RWPE1 (cell line): ENCODE results near the gene USE1.

Experiments
- CTCF ChIA-PET: fragments of 350-600 bp; sonication (Branson Sonifier 250); formaldehyde crosslinking; extraction: SDS; loops from one replicate; lab custom pipeline; 2021; lab: Yijun Ruan, JAX
- POLR2A ChIA-PET: fragments of 400-600 bp; formaldehyde crosslinking; extraction: SDS; loops from one replicate; lab custom pipeline; 2020; ENCODE audit warnings: antibody characterized with exemption; ENCODE audit not compliant: low non-redundant PET; lab: Yijun Ruan, JAX
- DNase-seq: peaks from one replicate; pipeline ENCODE4 v3.0.0; 2012; ENCODE audit warnings: low spot score
- H3K27ac ChIP-seq: fragments of 450-650 bp; 2 replicates; pipeline ENCODE4 v1.5.1; 2017
- CTCF ChIP-seq: fragments of 450-650 bp; conservative IDR thresholded peaks from 2 replicates; pipeline ENCODE4 v1.5.1; 2017; ENCODE audit warnings: low read depth, mild to moderate bottlenecking

USE1 gene, protein sequence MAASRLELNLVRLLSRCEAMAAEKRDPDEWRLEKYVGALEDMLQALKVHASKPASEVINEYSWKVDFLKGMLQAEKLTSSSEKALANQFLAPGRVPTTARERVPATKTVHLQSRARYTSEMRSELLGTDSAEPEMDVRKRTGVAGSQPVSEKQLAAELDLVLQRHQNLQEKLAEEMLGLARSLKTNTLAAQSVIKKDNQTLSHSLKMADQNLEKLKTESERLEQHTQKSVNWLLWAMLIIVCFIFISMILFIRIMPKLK

GRCh38 chr19:17215127-17215971 is at the start of gene USE1:
TSS of gene USE1 (plus strand) at chr19:17215357. CDS start at chr19:17215406, 49 bp downstream.
- ChIA-PET POLR2A (interaction anchor here (0.6 to 2.6 kb wide), 2 partner anchors 11 to 54 kb away, joined by 3 to 9 read pairs; partner anchors contain the start of gene OCEL1), CTCF (interaction anchor here (0.6 to 0.7 kb wide), 3 partner anchors 9 to 555 kb away, joined by 3 to 5 read pairs (median 3); partner anchors contain the start of genes OCEL1 and SMIM7)
- peak within 1 kb of the TSS; percentile 94 for H3K27ac ChIP-seq
- DNase-seq: peak; percentile 92
- no peak for TF ChIP-seq CTCF

DNA sequence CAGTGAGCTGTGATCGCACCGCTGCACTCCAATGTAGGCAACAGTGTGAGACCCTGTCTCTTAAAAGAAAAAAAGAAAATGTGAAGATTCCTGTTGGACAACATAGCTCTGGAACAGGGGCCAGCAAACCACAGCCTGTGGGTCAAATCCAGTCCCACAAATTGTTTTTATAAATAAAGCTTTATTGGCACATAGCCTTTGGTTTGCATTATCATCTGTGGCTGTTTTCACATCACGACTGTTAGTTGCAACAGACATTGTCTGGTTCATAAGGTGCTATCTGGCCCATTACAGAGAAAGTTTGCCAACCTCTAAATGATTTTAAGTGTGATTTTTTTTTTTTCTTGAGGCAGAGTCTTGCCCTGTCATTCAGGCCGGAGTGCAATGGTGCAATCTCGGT is 49.4 kb upstream of the USE1 start:
- DNase-seq: no peak
- no peak for TF ChIP-seq CTCF
- CTCF ChIA-PET: no interaction called here
- POLR2A ChIA-PET: interaction anchor here (0.6 kb wide), 1 partner anchor 8 kb away, joined by 3 read pairs; no protein-coding TSS in a partner anchor
- no peak overlapping the region for H3K27ac ChIP-seq

DNA sequence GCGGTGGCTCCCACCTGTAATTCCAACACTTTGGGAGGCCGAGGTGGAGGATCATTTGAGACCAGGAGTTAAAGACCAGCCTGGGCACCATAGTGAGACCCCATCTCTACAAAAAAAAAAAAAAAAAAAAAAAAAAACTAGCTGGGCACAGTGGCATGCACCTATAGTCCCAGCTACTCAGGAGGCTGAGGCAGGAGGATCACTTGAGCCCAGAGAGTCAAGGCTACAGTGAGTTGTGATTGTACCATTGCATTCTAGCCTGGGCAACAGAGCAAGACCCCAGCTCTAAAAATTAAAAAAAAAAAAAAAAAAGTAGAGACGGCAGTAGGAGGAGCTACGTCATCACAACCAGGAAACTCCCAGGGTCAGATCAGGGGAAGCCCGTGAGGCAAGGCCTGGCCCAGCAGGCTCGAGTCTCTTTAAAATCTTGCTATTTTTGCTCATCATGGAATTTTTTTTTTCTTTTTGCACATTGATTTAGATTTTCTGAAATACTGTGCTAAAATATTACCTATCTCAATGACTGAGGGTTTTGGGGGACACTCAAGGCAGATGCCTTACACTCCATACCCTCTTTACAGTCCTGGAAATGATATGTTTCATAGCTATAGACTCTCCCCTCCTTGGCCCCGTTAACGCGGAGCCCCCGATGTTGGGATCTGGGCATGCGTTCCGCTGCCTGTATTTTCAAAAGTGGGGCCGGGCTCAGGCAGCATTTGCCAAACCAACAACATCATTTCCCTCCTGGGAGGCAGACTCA is 44.4 kb upstream of the USE1 start:
- no peak for TF ChIP-seq CTCF
- ChIA-PET CTCF (no interaction called here), POLR2A (no interaction called here)
- no peak overlapping the region for H3K27ac ChIP-seq
- no peak for DNase-seq

DNA sequence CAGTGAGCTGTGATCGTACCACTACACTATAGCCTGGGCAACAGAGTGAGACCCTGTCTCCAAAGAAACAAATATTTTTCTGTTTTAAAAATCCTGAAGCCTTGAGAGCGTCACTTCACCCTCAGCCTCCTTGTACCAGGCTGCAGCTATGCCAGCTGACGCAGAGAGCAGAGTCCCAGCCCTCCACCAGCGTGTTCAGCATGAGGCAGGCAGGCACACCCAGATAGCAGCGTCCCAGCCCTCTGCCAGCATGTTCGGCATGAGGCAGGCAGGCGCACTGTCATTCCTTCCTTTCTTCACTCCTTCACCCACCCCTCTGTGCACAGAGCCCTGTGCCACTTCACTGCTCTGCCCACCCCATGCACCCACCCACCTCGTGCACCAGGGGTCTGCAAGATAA is 43.3 kb upstream of the USE1 start:
- no peak for DNase-seq
- POLR2A ChIA-PET: no interaction called here
- CTCF ChIA-PET: no interaction called here
- H3K27ac ChIP-seq: no peak overlapping the region
- no peak for TF ChIP-seq CTCF

GRCh38 chr19:17172624-17173345 is 42.4 kb upstream of the USE1 start:
- no peak for DNase-seq
- ChIA-PET POLR2A (no interaction called here), CTCF (interaction anchor here (0.5 to 0.6 kb wide), 2 partner anchors 104 to 139 kb away, joined by 3 to 4 read pairs; no protein-coding TSS in a partner anchor)
- peak overlapping the region; percentile 31; the same call in 1 of the 2 replicates for H3K27ac ChIP-seq
- no peak for TF ChIP-seq CTCF
